Esophagus squamous epithelium (tissue), 4 donors: ENCODE measurements around the gene MARCHF9.

Experiments used
- CTCF ChIP-seq, 6 experiments: fragments of 450-650 bp in 4 of 6; fragments of 200-600 bp in 2 of 6; sonication (generic) in 2 of 6; IDR thresholded peaks; one replicate each; pipeline ENCODE4 v1.5.1; 2016 to 2019; ENCODE audit warnings: antibody characterized with exemption in 6 of 6, mild to moderate bottlenecking in 4 of 6, moderate library complexity in 4 of 6
- POLR2A ChIP-seq, 4 donors: fragments of 450-650 bp; IDR thresholded peaks; one replicate each; pipeline ENCODE4 v1.6.1; 2017; ENCODE audit warnings: antibody characterized with exemption in 4 of 4, mild to moderate bottlenecking in 4 of 4, moderate library complexity in 3 of 4

- TF ChIP-seq CTCF (IDR thresholded peaks at IDR 0.05) (no peak), POLR2A (IDR thresholded peaks at IDR 0.05) (no peak)
These were observed 25.5 kb downstream of the MARCHF9 start for GRCh38 chr12:57780284-57780897.
